ENCODE data around the gene NEK1.

Gene NEK1

GRCh38 chr4:169416997-169417396 is 195.4 kb downstream of the NEK1 start:
- DNase-seq = peak; percentile 2

DNA sequence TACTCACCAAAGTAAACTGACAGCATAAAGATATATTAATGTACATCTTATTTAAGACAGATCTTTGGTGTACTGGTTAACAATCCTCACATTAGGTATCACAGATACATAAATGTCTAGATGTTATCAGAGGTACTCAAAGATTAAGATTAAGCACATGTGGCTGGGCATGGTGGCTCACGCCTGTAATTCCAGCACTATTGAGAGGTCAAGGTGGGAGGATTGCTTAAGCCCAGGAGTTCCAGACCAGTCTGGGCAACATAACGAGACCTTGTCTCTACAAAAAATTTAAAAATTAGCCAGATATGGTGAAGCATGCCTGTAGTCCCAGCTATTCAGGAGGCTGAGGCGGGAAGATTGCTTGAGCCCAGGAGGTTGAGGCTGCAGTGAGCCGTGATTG is 195.9 kb downstream of the NEK1 start:
- DNase-seq = no peak

GRCh38 chr4:169414913-169415312 is 197.5 kb downstream of the NEK1 start:
- DNase-seq = no peak

DNA sequence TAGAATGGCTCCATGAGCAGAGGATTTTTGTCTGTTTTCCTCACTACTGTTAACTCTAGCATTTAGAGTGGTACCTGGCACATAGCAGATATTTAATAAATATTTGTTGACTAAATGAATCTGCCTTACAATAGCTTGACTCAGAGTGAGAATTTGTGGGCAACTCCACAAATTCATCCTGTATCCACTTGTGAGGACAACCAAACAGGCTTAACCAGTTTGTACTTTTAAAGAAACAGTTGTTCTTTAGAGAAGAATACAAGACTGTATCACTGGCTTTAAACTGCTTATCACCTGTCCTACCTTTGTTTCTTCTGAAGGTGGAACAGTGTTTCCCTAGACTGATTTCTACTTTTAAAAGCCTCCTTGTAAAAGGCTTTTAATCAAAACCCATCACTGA is 200.3 kb downstream of the NEK1 start:
- DNase-seq = peak; percentile 55

GRCh38 chr4:169410839-169411770 is 201.3 kb downstream of the NEK1 start:
- peak; percentile 44 for DNase-seq

DNA sequence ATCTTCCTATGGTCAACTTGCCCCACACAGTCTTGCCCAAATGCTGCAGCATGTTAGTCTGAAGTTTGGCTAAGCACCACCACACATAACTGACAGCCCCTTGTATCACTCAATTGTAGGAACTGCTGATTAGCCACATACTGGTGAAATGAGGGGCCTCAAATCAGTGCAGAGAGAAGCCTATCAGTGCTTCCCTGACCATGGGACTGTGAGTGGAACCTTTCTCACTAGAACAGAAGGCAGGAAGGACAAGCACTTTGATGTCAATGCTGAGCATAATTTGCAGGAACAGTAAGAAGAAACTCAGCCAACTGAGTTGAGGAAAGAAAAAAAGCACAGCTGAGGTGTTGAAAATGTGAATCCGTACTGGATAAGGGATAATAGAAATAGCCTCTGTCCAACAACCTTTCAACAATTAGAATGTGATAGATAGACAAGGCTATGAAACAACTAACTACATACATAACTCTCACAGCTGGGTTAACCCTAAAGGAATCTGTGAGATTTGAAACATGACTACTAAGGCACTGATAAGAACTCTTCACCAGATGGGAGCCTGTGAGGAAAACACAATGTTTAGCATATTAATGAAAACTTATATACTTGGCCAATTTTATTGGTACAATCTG is 205.1 kb downstream of the NEK1 start:
- DNase-seq = no peak

DNA sequence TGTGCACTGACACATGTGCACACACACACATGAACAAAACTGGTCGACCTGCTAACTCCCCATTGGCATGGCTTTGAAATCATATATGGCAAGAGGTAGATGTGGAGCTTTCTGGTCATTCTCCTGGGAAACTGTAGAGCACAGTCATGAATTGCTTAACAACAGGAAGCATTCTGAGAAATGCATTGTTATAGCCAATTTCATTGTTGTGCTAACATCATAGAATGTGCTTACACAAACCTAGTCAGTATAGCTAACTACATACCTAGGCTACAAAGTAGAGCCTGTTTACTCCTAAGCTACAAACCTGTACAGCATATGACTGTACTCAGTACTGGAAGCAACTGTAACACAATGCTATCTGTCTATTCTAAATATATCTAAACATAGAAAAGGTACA is 207.4 kb downstream of the NEK1 start:
- peak; percentile 31 for DNase-seq

DNA sequence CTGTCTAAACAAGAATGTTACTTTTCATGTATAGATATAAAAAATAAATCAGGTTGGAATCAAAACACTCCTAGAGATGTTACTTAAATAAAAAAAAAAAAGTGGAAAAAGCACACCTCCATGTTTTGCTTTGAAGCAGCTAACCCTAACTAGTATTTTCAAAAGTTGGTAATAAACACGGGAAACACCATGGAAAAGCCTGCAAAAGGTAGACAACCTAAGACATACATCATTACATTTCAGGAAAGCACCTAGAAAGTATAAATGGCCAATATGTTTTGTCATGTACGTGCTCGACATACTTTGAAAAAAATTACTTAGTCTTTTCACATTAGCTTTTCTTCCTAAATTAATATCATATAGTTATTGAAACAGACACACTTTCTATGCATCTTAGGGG is 211.6 kb downstream of the NEK1 start:
- DNase-seq = no peak

GRCh38 chr4:169399976-169400767 is 212.2 kb downstream of the NEK1 start:
- DNase-seq = no peak

DNA sequence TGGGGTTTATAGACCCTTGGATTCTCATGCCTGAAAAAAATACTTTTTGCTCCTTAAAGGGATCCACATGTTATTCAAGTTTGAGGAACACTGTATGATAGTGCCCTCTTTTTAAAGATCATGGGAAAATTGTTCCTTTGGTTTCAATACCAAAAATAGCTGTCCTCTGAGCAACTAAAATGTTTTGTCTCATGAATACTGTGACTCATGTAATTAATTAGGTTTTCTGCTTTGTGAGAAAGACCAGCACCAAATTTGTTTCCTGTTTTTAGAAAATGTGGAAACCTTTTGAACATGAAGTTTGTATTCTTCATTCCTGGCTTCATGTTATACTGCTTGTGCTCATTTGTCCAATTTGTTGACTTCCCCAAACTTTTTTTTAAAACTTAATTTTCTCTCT is 214.1 kb downstream of the NEK1 start:
- no peak for DNase-seq

- peak; percentile 45 for DNase-seq
Observed at GRCh38 chr4:169397762-169398161, 214.6 kb downstream of the NEK1 start.

DNA sequence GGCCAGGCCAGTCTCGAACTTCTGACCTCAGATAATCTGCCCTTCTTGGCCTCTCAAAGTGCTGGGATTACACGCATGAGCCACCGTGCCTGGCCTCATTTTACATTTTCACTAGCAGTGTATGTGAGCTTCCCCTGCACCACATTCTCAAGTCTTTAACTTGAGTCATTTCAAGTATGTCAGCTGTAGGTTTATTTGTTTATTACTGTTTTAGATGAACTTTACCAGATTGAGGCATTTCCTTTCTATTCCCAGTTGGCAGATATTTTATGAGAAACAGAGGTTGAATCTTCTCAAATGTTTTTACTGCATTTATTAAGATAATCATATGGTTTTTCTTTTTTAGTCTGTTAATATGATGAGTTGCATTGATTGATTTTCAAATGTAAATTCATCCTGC is 227.0 kb downstream of the NEK1 start:
- DNase-seq = no peak

DNA sequence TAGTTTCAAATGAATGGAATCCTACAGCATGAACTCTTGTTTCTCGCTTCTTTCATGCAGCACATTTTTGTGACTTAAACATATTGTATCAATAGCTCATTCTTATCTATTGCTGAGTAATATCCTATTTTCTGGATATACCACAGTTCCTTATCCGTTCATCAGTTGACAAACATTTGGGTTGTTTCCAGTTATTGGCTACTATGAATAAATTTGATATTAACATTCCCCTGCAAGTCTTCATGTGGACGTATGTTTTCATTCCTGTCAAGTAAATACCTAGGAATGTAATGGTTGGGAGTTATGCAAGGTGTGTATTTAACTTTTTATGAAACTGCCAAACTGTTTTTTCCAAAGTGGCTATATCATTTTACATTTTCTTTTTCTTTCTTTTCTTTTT is 227.6 kb downstream of the NEK1 start:
- no peak for DNase-seq

- no peak for DNase-seq
Observed at GRCh38 chr4:169383724-169384123, 228.7 kb downstream of the NEK1 start.

- DNase-seq = no peak
Observed at GRCh38 chr4:169379688-169380087, 232.7 kb downstream of the NEK1 start.

DNA sequence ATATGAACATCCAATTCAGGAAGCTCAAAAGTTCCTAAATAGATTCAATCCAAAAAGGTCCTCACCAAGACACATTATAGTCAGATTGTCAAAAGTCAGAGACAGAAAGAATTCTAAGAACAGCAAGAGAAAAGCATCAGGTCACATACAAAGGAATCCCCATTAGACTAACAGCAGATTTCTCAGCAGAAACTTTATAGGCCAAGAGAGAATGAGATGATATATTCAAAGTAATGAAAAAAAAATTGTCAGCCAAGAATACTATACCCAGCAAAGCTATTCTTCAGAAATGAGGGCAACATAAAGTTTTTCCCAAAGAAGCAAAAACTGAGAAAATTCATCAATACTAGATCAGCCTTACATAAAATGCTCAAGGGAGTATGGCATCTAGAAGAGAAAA is 235.0 kb downstream of the NEK1 start:
- no peak for DNase-seq

DNA sequence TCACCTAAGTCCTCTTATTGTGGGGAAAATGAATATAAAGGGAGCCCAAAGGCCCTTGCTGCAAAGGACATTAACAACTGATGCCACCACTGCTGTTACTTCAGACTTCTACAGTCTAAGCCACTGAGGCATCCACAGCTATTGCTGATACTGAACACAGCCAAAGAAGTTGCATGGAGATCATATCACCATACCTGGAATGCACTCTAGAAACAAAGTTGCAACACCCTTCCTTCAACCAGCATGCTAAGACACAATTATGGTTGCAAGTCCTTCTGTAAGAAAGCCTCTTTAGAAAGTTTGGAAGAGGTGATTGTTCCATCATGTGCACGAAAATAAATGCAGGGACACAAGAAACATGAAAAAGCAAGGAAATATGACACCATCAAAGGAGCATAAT is 236.0 kb downstream of the NEK1 start:
- no peak for DNase-seq

DNA sequence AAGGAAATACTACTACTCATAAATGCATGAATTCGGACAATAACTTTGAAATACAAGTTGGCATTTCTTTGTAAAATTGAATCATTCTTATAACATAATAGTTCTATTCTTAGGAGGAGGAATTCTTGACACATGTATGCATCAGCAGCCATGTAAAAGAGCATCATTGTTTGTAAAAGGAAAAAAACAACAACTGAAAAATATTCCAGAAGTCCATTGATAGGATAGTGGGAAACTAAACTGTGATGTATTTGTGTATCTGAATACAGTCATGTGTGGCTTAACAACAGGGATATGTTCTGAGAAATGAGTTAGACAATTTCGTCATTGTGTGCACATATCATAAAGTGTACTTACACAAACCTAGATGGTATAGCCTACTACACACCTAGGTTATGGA is 239.6 kb downstream of the NEK1 start:
- no peak for DNase-seq

GRCh38 chr4:169369634-169370033 is 242.7 kb downstream of the NEK1 start:
- no peak for DNase-seq

DNA sequence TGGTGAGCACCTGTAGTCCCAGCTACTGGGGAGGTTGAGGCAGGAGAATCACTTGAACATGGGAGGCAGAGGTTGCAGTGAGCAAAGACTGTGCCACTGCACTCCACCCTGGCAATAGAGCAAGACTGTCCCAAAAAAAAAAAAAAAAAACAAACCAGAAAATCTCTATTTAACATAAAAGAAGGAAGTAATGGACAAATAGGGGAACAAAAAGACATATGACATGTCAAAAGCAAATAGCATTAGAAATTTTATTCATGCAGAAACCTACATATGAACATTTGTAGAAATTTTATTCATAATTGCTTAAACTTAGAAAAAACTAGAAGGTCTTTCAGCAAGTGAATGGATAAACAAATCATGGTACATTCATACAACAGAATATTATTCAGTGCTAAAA is 244.6 kb downstream of the NEK1 start:
- no peak for DNase-seq

GRCh38 chr4:169366821-169367220 is 245.6 kb downstream of the NEK1 start:
- no peak for DNase-seq

DNA sequence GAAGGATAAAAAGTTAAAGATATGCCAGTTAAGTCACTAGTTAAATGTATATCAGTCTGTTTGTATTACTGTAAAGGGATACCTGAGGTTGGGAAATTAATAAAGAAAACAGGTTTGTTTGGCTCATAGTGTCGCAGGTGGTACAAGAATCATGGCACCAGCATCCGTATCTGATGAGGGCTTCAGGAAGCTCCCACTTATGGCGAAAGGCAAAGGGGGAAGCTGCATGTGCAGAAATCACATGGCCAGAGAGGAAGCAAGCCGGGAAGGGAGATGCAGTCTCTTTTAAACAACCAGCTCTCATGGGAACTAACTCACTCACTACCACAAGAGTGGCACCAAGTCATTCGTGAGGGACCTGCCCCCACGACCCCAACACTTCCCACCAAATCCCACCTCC is 249.8 kb downstream of the NEK1 start:
- no peak for DNase-seq

GRCh38 chr4:169361756-169362155 is 250.6 kb downstream of the NEK1 start:
- no peak for DNase-seq

DNA sequence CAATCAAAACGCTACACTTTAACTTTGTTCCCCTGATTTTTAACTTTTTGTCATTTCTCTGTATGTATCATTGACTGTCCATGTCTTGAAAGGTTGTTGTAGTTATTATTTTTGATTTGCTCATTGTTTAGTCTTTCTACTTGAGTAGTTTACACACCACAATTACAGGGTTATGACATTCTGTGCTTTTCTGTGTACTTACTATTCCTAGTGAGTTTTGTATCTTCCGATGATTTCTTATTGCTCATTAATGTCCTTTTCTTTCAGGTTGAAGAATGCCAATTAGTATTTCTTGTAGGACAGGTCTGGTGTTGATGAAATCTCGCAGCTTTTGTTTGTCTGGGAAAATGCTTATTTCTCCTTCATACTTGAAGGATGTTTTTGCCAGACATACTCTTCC is 252.4 kb downstream of the NEK1 start:
- DNase-seq = no peak

All from DMS53 (cell line).